GM21717 (cell line): ENCODE results near the gene NGF.

Experiments used
- ATAC-seq: cut with Tn5 transposase; IDR thresholded peaks from one replicate; pipeline ENCODE4 v1.9.1; 2021; ENCODE audit warnings: mild to moderate bottlenecking, moderate library complexity; ENCODE audit not compliant: unreplicated experiment

NGF gene

DNA sequence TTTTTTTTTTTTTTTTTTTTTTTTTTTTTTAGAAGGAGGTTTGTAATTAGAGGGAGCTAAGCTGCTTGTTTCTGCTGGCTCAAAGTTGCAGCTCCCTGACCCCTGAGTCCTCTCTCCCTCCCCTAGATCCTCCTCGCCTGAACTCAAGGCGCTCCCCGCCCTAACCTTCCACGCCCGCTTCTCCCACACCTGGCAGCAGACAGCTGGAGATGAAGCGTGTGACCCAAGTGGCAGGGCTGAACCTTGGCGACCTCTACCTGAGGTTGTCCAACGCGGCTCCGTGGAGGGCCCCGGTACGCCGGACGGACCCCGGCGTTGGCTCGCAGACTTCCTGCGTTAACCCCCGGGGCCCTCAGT lies 795 bp downstream of the NGF start:
- ATAC-seq: no peak

DNA sequence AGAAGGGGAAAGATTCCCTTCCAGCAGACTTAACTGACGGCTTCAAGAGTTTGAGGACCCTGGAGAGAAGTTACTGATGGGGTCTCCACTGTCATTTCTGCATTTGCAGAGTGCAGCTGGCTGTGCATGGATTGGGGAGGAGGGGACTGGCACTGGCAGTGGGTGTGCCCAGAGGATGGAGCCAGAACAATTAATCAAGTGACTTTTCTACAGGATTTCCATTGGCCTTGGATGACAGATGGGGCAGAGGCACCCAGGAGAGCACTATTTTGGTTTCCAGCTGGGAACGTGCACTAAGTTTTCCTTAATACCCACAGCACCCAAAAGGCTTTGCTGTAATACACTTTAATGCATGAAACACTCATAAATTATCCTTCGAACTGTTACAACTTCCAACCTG lies 1.3 kb downstream of the NGF start:
- ATAC-seq: no peak

DNA sequence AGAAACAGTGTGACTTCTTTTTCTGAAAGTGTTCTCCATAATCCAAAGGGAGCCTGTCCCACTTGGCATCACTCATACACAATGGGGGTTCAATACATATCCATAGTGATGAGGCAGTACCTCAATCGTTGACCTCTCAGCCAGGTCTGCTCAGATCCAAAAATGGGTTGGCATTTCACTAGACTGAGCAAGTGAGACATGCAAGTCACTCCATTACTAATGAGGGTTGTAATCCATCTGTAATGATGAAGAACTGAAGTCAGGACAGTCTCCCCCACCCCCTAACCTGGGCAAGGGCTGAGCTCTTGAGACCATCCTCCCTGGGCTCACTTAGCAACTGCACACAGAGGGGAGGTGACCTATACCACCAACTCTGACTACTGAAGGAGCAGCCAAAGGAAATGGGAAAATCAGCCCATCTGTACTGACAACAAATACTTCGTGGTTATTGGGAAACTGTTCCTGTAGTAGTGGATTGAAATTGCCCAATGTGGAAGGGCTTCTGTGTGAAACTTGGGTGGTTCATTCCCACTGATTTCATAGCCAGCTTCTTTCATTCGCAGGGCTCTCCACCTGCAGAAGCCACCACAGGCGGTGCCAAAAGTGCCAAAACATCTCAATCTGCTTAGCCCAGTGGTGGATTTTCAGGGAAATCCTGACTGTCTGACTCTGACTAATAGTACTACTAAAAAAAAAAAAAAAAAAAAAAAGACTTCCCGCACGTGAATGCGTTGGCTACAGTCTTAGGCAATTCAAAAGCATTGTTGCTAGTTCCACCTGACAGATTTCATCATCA lies 5.0 kb downstream of the NGF start:
- ATAC-seq: no peak

DNA sequence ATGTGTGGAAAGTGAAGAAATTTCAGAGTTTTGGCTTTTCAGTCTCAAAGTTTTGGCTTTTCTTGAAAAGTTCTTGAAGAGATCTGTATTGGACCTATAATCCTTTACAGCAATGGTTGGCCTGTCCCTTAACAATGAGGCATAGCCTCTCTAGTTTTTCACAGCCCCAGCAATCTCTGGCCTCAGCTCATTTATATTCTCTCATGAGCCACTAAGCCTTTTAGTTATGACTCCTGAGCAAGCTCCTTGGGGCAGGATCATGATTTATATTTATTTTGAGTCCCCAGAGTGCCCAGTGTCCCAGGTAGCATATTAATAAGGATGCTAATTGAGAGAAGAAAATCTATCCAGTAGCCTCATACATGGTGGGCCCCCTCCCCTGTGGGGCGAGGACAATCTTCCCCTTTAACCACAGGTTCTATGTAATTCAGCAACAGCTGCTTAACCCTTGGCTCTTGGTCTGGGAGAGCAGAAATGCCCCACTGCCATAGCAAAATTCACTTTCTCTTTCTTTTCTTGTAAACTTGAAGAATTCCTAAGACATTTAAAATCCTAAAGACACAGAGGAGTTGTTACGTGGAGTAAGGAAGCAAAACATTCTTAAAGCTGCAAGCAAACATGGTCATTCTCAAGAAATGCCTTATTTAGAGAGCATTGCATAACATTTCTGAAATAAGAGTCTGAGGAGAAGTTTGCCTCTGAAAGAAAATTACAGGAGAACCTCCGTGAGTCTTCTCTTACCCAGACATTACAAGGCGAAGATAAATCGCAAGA lies 6.3 kb downstream of the NGF start:
- no peak for ATAC-seq

DNA sequence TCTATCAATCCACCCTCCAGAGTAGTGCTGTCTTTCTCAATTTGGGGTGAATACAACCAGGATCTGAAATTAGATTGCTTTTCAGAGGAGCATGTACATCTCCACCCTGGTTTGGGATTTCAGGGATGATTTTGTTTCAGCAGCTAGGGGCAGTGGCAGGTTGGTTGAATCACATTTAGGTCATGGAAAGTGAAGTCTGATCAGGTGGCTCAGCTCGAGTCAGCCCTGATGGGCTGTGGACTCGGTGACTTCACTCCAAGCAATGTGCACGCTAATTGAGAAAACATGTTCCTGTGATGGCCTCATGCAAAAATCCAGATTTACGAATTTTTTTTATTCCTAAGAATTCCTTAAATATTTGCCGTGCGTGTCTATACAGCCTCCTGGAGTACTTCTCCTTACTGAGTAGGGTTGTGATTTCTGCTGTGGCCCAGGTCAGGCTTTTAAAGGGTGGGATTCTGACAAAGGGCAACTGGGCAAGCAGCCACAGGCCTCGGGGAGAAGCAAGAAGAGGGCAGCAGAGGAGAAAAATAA lies 7.5 kb downstream of the NGF start:
- no peak for ATAC-seq

DNA sequence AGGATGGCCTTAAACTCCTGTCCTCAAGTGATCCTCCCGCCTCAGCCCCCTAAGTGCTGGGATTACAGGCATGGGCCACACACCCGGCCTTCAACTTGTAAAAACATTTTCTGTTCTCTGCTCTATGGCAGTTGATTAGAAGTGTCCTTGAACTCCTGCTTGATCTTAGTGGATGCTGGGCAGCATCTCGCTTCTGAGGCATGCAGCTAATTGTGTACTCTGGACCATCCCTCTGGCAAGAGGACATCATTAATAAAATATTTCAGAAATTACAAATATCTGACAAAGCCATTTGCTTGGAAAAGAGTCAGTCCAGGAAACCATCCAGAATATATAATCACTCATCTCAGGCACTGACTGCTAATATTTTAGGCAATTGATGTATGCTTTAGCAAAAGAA lies 8.1 kb downstream of the NGF start:
- no peak for ATAC-seq

DNA sequence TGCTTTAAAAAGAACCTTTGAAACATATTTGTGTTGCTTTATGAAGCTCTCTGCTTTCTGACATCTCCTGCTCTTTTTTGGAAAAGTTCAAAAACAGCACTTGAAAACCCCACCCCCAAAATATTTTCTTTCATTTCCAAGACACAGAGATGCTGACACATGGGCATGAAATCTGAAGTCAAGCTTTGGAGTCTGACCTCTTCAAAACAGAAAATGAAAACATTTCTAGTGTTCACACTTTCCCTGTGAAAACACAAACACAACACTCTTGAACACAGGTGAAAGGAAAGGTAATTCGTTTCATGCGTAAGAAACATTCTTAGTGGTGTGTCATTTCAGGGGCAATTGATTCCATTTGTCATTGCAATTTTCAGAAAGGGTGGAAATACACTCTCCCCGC lies 10.8 kb downstream of the NGF start:
- no peak for ATAC-seq

DNA sequence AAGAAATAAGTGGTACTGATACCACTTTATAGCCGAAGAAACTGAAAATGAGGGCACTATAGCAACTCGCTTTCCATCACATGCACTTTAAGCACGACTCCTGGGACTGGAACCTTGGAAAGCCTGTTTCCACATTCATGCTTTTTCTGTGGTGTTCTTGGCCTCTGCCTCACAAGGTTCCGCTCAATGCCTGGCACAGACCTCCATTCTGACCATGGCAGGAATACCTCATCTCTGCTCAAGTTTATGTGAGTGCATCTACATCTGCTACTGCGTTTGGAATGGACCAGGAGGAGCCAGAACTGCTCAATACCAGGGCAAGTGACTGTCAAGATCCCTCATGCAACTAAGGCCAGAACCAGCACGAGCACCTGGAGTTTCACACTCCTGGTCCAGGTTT lies 11.6 kb downstream of the NGF start:
- ATAC-seq: no peak

DNA sequence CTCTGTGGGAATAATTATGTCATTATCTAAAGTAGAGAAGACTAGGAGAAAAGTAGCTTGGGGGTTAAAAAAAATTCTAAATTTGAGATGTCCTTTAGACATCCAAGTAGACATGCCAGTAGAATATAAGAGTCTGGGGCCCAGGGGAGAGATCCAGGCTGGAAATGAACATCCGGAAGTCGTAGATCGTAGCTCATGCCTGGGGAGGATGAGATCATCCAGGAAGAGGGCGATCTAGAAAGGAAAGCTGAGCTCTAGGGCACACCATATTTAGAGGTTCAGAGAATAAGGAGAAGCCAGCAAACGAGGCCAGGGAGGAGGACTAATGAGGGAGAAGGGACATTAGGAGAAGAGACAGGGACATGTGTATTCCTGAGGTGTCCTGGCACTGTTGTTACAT lies 12.2 kb downstream of the NGF start:
- no peak for ATAC-seq

DNA sequence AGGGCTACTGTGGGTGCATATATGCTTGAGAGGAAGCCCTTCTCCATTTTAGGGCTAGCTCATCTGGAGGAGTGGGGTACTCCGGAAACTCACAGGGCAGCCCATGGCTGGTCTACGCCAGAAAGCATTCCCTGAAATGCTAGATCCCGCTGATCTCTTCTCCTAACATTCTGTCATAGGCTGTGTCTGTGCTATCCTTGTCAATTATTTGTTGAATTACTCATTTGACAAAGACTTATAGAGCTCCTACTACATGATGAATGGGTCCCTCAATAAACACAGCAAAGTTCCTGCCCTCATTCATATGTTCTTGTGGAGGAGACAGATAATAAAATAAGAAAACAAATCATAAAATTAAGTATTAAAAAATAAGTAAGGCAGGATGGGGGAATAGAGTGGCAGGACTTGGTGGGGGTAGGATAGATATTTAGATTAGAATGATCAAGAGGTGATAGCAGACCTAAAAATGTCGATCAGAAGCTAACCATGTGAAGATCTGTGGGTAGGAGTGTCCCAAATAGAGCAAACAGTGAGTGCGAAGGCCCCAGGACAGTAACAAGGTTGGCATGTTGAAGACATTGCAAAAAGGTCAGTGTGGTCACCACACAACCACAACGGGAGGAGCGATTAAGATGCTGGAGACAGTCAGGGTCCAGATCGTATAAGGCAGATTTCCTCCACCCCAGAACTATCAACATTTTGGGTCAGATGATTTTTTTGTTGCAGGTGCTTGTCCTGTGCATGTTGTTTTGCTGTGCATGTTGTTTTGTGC lies 13.2 kb downstream of the NGF start:
- ATAC-seq: no peak

DNA sequence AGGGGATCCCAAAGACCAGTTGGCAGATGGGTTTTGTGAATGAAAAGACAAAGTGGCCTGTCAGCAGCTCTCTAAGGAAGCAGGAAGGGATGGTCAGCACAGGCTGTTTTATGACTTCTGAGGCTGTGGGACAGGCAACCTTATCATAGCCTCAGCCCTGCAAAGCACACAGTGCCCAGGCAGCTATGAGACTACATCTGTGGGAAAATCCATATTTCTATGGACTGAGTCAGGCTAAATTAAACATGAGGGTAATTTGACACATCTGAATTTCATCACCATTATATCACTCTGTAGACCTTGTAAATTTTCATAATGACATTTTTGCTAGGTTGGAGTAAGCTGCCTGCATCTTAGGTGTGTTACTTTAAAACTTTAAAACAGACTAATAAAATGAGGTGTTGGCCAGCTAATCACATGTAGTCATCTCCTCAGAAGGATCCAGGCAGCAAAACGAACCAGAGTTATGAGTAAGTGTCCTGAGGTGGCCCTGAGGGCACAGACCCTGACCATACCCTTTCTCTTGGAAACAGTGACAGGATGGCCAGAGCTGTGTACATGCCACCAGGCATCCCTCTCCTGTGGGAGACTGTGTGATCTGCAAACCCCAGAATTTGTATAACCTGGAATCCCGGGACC lies 14.6 kb downstream of the NGF start:
- no peak for ATAC-seq

DNA sequence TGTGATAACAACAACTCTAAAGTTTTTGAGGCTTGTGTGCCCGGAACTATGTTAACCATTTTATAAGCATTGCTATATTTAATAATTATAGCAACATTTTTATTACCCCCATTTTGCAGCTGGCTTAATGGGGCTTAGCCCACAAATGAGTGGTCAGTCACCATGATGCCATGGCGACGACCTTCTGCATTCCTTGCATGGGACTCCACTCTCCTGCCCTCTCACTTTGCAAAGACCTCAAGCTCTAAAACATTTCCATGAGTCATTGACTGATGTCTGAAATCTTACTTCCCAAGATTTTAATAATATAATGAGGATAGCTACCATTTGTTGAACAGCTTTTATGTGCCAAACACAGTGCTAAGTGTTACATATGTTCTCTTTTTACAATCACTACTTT lies 15.4 kb downstream of the NGF start:
- ATAC-seq: no peak

DNA sequence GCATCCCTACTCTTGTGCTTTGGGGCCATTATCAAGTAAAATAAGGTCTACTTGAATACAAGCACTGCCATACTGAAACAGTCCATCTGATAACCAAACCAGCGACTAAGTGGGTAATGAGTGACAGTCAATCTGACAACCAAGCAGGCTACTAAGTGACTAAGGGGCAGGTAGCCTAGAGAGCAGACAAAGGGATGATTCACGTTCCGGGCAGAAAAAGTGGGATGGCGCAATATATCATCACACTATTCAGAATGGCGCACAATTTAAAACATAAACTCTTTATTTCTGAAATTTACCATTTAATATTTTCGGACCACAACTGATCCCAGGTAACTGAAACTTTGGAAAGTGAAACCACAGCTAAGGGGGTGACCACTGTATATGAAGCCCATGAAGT lies 17.7 kb downstream of the NGF start:
- no peak for ATAC-seq

DNA sequence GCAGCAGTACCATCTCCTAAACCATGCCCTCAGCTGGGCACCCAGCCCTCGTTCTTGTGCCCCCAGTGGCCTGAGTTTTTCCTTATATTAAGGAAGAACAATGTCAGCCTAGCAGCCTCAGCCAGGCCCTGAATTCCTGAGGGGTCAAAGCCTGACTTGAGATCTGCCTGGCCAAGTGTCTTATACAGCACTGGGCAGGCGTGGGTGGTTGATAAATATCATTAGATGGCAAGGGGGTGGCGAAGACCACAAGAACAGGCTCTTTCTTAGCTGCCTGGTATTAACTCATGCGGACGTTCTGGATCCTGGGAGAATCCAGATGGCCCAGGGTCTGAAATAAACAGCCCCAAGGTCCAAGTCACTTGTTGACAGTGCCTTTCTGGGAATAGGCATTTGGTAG lies 18.3 kb downstream of the NGF start:
- no peak for ATAC-seq

DNA sequence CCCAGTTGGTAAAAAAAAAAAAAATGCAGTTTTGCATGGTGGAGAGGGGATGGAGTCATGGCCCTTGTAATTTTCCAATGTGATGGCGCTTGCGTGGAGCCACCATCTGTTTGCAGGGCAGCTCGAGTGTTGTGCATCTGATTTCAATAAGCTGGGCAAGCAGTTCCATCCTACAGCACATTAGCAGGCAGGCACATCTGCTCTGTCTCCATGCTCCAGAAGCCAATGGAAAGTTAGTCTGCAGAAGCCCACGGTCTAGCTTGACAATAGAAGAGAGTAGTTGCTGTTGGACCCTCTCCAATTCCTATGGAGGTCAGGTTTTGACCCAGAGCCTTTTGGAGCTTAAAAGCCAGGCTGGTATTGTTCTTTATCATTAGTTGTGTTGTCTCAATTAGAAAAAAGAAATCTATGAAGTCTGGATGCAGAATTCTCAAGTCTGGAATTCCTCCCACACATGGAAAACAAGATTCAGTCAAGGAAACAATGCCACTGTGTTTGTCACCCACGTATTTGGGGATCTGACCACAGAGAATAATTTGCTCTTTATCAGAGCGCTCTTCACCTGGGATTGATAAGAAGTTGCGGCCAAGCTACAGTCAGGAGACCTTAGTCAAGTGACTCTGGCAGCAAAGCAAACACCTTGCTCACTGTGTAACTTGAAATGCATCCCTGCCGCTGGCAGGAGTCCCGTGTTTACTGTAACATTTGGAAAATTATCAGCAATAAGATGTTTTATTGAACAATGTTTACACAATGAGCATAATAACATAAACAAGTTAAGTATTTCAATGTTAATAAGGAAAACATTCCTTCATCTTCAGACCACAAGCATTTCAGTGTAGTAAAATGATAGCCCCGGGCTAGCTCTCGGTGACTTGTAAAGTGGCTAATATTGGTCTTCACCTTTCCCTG lies 20.7 kb downstream of the NGF start:
- ATAC-seq: no peak

DNA sequence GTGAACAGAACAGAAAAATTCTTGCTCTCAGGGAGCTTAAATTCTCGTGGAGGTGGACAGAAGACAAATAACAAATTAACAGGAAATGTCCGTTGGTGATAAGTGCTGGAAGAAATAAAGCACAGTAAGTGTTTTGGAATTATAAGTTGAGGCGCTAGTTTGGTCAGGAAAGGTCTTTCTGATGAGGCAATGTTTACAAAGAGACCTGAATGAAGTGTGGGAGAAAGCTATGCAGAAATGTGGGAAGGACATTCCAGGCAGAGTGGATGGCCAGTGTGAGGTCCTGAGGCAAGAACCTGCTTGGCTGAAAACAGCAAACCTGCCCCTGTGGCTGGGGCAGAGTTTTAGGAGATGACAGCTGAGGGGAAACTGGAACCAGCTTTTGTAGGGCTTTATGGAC lies 23.3 kb downstream of the NGF start:
- no peak for ATAC-seq

DNA sequence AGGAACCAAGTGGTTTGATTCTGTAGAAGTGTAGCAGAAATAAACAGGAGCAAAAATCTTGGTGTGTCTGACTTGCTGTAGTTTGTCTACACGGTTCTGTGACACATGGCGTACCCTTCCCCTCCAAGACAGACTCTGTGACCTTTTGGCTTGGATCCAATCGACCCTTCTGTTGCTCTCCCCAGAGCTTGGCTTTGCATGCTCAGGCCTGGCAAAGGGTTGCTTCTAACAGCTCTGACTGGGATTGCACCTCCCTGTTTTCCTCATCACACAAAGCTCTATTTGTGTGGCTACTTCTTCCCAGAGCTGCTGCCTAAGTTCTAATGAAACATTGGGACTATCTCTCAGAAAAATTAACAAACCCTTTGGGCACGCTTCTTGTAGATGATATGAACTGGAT lies 24.0 kb downstream of the NGF start:
- no peak for ATAC-seq

DNA sequence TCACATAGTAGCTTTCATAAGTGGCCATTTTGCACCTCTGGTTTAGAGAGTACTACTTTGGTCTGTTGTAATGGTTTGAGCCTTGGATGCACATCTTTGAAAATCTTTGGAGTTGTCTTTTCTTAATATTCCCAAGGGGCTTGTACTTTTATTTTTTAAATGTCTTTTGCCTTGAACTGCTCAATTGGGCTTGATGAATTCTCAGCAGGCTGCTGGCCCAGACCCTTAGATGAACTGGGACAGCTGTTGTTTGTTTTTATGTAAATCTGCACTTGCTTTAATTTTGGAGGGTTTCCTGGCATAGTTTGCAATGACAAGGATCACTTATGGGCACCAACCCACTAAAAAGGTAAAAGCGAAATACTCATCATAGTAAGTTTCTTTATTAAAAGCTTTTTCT lies 24.9 kb downstream of the NGF start:
- no peak for ATAC-seq

DNA sequence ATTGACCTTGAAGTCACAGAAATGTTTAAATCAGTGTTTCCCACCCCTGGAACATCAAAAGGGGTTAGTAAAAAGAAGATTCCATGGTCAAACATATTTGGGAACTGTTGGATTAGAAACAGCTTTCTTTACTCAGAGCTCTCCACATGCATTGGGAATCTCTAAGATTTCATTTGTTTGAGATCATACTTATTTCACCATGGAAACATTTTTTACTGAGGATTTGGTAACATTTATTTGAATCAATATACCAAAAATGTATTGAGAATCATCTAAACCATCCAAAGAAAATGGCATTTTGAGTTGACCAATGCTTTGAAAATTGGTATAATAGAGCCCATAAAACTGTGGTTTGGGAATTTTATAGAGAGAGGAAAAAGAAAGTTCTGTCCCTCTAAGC lies 25.3 kb downstream of the NGF start:
- ATAC-seq: no peak

DNA sequence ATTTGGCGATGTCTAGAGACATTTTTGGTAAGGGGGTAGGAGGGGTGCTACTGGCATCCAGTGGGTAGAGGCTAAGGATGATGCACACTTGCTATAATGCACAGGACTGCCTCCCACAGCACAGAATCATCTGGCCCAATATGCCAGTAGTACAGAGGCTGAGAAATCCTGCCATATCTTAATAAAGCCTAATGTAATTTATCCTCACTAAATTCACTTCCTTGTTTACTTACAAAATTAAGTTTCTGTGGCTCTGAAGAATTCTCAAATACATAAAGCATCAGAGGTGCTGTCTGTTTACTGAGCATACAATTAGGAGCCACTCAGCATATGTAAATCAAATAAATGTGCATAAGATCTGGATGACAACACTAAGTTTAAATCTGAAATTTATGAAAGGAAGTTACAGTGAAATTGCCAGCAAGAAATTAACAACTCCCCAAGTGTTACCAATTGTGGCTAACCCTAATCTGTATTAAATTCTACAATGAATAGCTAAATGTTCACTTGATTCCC lies 26.5 kb downstream of the NGF start:
- no peak for ATAC-seq
